Thoracic aorta (tissue), 2 donors: Measurements from ENCODE around the gene TRERF1. TPM values are rescaled to one million over a fixed set of nuclear protein-coding genes. Genes with fewer than 3 reads are reported as not detected.

Experiments used
- ATAC-seq: fragments of 150-250 bp; one replicate; pipeline ENCODE4 v1.8.0; 2017; ENCODE audit warnings: low read depth; ENCODE audit not compliant: insufficient number of reproducible peaks, low FRiP score
- DNase-seq: peaks from one replicate; pipeline ENCODE4 v3.0.0-alpha.2; 2020; ENCODE audit warnings: low spot score
- H3K27ac ChIP-seq, 2 donors: fragments of 200-600 bp; sonication (generic); 1 replicate in 1 of 2; 2 replicates in 1 of 2; pipeline ENCODE4 v1.5.1; 2016; ENCODE audit warnings: mild to moderate bottlenecking in 2 of 2, moderate library complexity in 2 of 2
- H3K27me3 ChIP-seq: fragments of 200-600 bp; sonication (generic); replicated peaks from 2 replicates; pipeline ENCODE4 v1.6.0; 2016; ENCODE audit warnings: mild to moderate bottlenecking; ENCODE audit not compliant: insufficient read depth
- H3K36me3 ChIP-seq: fragments of 200-600 bp; sonication (generic); one replicate; pipeline ENCODE4 v1.5.1; 2016
- H3K4me1 ChIP-seq, 2 donors: fragments of 200-600 bp; sonication (generic); 1 replicate in 1 of 2; 2 replicates in 1 of 2; pipeline versions ENCODE4 v1.5.1 to v1.6.0; 2016; ENCODE audit warnings: low read depth in 2 of 2, mild to moderate bottlenecking in 1 of 2; ENCODE audit not compliant: control insufficient read depth in 1 of 2
- H3K4me3 ChIP-seq: fragments of 200-600 bp; sonication (generic); 2 replicates; pipeline ENCODE4 v1.5.1; 2016; ENCODE audit warnings: mild to moderate bottlenecking
- H3K9me3 ChIP-seq: fragments of 200-600 bp; sonication (generic); 2 replicates; pipeline ENCODE4 v1.5.1; 2016
- total RNA-seq, 2 donors: library from RNA; depleted of rRNA; stranded (reverse); fragments of >200 nt; gene quantifications; one replicate each; pipeline versions ENCODE4 v1.1.0 to v1.2.3, GENCODE V29; 2016
- TF ChIP-seq, protein P1 (sequence below): fragments of 200-600 bp; sonication (generic); IDR thresholded peaks from one replicate; pipeline ENCODE4 v1.5.1; 2019; ENCODE audit warnings: antibody characterized with exemption

The TRERF1 gene
- total RNA-seq, 2 donors from 2014 or later, result 4.6 to 5.0 TPM

DNA sequence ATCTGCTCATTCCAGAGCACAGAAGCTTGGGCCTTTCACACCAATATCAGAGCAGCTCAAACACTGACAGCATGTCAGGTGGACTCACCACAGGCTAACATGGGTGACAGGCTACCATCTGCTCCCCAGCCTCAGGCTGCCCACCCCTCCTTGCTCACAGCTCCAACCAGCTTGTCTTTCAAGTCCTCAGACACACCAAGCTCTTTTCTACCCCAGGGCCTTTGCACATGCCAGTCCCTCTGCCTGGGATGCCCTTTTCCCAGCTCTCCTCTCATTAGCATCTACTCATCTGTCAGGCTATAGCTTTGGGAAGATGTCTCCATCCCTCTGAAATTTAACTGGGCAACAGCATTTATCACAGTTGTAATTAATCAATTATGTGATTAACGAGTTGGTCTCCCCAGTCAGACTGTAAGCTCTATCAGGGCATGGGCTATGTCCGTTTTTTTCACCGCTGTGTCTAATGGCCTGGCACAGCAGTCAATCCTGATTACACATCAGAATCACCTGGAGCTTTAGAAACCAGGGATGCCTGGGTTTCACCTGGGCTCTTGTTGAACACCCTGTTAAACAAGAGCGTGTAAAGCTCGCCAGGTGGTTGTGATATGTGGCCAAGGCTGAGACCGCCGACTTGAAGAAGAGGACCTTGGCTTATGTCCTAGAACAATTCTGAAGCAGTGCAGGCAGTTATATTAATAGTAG lies 145.1 kb downstream of the TRERF1 start:
- TF ChIP-seq, protein P1, sequence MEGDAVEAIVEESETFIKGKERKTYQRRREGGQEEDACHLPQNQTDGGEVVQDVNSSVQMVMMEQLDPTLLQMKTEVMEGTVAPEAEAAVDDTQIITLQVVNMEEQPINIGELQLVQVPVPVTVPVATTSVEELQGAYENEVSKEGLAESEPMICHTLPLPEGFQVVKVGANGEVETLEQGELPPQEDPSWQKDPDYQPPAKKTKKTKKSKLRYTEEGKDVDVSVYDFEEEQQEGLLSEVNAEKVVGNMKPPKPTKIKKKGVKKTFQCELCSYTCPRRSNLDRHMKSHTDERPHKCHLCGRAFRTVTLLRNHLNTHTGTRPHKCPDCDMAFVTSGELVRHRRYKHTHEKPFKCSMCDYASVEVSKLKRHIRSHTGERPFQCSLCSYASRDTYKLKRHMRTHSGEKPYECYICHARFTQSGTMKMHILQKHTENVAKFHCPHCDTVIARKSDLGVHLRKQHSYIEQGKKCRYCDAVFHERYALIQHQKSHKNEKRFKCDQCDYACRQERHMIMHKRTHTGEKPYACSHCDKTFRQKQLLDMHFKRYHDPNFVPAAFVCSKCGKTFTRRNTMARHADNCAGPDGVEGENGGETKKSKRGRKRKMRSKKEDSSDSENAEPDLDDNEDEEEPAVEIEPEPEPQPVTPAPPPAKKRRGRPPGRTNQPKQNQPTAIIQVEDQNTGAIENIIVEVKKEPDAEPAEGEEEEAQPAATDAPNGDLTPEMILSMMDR, result no peak
- DNase-seq, result no peak
- Histone ChIP-seq H3K4me1 (no peaks in the 10 kb centered on the region), H3K36me3 (no peaks in the 10 kb centered on the region), H3K4me3 (no peak overlapping the region), H3K27me3 (no peaks in the 10 kb centered on the region), H3K27ac (no peak overlapping the region), H3K9me3 (no peaks in the 10 kb centered on the region)
- no peak for ATAC-seq

DNA sequence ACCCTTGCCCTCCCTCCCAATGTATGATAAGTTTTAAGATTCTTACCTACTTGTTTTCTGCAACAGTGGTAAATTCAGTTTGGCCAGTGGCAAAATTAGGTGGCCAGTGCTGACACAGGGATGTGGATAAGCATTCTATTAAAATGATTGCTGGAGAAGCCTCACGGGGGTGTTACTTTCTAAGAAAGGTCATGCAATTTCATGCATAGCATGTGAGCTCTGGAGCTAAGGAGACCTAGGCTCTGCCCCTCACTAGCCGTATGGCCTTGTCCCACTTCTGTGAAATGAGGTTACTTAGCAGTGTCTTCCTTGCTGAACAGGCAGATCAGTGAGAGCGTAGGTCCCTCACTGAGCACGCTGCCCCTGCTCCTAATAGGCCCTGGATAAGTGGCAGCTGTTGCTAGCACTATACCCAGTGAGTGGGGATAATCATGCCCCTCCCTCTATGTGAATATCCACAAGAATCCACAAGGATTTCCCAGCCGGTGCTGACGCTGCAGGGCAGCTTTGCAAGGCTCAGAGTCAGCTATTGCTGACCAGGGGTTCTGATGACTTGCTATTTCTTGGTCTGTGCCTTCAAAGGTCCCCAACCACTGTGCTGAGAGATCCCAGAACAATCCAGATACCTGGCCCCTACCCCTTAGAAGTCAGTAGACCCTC lies 147.5 kb downstream of the TRERF1 start:
- no peak for ATAC-seq
- Histone ChIP-seq H3K36me3 (no peaks in the 10 kb centered on the region), H3K4me3 (no peak overlapping the region), H3K9me3 (no peaks in the 10 kb centered on the region), H3K4me1 (no peaks in the 10 kb centered on the region), H3K27me3 (no peaks in the 10 kb centered on the region), H3K27ac (no peak overlapping the region)
- no peak for DNase-seq
- TF ChIP-seq, protein P1, result no peak

DNA sequence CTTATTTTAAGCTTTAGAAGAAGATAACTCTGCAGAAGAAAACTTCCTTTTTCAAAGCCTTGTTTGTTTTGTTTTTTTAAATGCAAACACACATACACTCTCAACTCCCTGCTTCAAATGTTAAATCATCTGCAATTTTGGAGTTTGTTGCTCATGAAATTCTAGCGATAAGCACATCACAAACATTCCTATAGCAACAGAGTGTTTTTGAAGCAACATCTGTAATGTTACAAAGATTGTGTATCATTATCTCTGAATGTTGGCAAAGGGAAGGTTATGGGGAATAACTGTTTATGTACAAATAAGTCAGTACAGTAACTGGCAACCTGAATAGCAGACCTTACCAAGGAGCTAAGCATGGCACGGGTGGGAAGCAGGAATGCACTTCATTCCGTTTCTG lies 149.3 kb downstream of the TRERF1 start:
- Histone ChIP-seq H3K27me3 (no peaks in the 10 kb centered on the region), H3K27ac (no peak overlapping the region), H3K4me1 (no peaks in the 10 kb centered on the region), H3K4me3 (no peak overlapping the region), H3K36me3 (no peaks in the 10 kb centered on the region), H3K9me3 (no peaks in the 10 kb centered on the region)
- DNase-seq (no peak), ATAC-seq (no peak)
- TF ChIP-seq, protein P1, result no peak

DNA sequence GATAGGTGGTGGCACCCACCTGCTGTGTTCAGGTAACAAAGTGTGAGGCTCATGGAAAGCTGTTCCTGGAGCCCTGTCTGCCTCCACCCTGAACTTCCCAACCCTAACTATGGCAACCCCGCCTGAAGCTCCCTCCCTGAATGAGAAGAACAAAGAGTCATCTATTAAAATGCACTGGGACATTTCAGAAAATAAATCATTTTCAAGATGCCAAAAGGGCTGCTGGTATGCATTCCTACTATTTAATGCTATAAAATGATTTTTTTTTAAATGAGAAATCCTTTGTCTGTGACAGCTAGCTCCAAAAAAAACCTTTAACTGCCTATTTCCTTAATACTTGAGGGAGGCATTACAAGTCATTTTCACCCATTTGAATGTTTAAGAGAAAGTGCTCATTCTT lies 149.7 kb downstream of the TRERF1 start:
- TF ChIP-seq, protein P1, result no peak
- no peak for ATAC-seq
- no peaks in the 10 kb centered on the region for H3K9me3 ChIP-seq
- no peaks in the 10 kb centered on the region for H3K27me3 ChIP-seq
- H3K36me3 ChIP-seq, result no peaks in the 10 kb centered on the region
- H3K4me3 ChIP-seq, result no peak overlapping the region
- H3K27ac ChIP-seq, result no peak overlapping the region
- no peak for DNase-seq
- no peaks in the 10 kb centered on the region for H3K4me1 ChIP-seq

DNA sequence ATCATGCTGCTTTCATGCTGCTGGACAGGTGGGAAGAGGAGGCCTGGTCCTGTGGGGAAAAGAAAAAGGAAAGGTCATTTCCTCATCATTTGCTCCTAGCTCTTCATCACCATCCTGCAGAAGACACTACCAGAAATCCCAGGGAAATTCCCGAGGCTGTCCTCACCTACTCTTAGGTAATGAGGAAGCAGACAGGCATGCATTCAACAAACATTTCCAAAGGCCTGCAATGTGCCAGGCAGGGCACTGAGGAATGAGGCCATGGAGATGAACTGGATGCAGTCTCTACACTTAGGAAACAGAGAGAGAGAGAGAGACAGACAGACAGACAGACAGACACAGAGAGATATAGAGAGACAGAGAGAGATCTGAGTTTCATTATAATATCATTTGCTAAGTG lies 151.0 kb downstream of the TRERF1 start:
- no peaks in the 10 kb centered on the region for H3K9me3 ChIP-seq
- no peaks in the 10 kb centered on the region for H3K4me1 ChIP-seq
- DNase-seq, result no peak
- no peak for ATAC-seq
- TF ChIP-seq, protein P1, result no peak
- no peak overlapping the region for H3K27ac ChIP-seq
- H3K36me3 ChIP-seq, result no peaks in the 10 kb centered on the region
- H3K27me3 ChIP-seq, result no peaks in the 10 kb centered on the region
- no peak overlapping the region for H3K4me3 ChIP-seq
